PC-3 (cell line): ENCODE measurements around the gene ZNF573.

ENCODE experiments used
- EZH2phosphoT487 ChIP-seq: fragments of 300-600 bp; sonication (generic); IDR thresholded peaks from 2 replicates; pipeline ENCODE4 v1.6.1; 2018; ENCODE audit warnings: mild to moderate bottlenecking, antibody characterized with exemption, low read length, borderline replicate concordance
- TF ChIP-seq, protein P1 (sequence below): fragments of 300-600 bp; sonication (generic); conservative IDR thresholded peaks from 2 replicates; pipeline ENCODE4 v1.5.1; 2017; ENCODE audit warnings: antibody characterized with exemption, low read depth, mild to moderate bottlenecking, low read length

DNA sequence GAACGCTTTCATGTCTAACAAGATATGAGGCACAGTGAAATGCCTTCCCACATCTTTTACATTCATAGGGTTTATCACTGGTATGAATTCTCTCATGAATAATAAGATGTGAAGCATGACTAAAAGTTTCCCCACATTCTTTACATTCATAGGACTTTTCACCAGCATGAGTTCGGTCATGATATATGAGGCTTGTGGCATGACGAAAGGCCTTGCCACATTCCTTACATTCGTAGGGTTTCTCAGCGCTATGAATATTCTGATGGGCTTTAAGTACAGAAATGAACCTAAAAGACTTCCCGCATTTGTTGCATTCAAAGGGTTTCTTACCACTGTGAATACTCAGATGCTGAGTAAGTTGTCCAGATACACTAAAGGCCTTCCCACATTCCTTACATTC is 81.2 kb downstream of the ZNF573 start:
- TF ChIP-seq, protein P1, sequence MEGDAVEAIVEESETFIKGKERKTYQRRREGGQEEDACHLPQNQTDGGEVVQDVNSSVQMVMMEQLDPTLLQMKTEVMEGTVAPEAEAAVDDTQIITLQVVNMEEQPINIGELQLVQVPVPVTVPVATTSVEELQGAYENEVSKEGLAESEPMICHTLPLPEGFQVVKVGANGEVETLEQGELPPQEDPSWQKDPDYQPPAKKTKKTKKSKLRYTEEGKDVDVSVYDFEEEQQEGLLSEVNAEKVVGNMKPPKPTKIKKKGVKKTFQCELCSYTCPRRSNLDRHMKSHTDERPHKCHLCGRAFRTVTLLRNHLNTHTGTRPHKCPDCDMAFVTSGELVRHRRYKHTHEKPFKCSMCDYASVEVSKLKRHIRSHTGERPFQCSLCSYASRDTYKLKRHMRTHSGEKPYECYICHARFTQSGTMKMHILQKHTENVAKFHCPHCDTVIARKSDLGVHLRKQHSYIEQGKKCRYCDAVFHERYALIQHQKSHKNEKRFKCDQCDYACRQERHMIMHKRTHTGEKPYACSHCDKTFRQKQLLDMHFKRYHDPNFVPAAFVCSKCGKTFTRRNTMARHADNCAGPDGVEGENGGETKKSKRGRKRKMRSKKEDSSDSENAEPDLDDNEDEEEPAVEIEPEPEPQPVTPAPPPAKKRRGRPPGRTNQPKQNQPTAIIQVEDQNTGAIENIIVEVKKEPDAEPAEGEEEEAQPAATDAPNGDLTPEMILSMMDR, result no peak
- TF ChIP-seq EZH2phosphoT487, result no peak
